GM19395 (cell line): Measurements from ENCODE around the gene CORO6.

Experiments
- ATAC-seq: cut with Tn5 transposase; IDR thresholded peaks from one replicate; pipeline ENCODE4 v1.9.1; 2021; ENCODE audit warnings: mild to moderate bottlenecking, moderate library complexity; ENCODE audit not compliant: unreplicated experiment

CORO6 gene

GRCh38 chr17:29633886-29634285 is 11.2 kb upstream of the CORO6 start:
- no peak for ATAC-seq

- no peak for ATAC-seq
These were observed 8.0 kb upstream of the CORO6 start for GRCh38 chr17:29630630-29631193.

- no peak for ATAC-seq
These were observed 7.1 kb upstream of the CORO6 start for GRCh38 chr17:29629839-29630238.

- no peak for ATAC-seq
These were observed 5.9 kb upstream of the CORO6 start for GRCh38 chr17:29628644-29629043.

GRCh38 chr17:29627951-29628350 is 5.2 kb upstream of the CORO6 start:
- no peak for ATAC-seq

GRCh38 chr17:29625037-29625750 is 2.5 kb upstream of the CORO6 start:
- no peak for ATAC-seq

- no peak for ATAC-seq
These were observed 1.9 kb upstream of the CORO6 start for GRCh38 chr17:29624586-29624985.

GRCh38 chr17:29623283-29623647 is 553 bp upstream of the CORO6 start:
- no peak for ATAC-seq

GRCh38 chr17:29621751-29622194 is 939 bp downstream of the CORO6 start:
- no peak for ATAC-seq

- ATAC-seq: no peak
These were observed 1.8 kb downstream of the CORO6 start for GRCh38 chr17:29620779-29621500.

- ATAC-seq: no peak
These were observed 2.4 kb downstream of the CORO6 start for GRCh38 chr17:29620271-29620670.

- no peak for ATAC-seq
These were observed 3.5 kb downstream of the CORO6 start for GRCh38 chr17:29619251-29619650.

GRCh38 chr17:29618272-29619065 is 4.2 kb downstream of the CORO6 start:
- no peak for ATAC-seq

- no peak for ATAC-seq
These were observed 5.0 kb downstream of the CORO6 start for GRCh38 chr17:29617481-29618271.

GRCh38 chr17:29617125-29617480 is 5.6 kb downstream of the CORO6 start:
- ATAC-seq: peak; percentile 50

GRCh38 chr17:29616300-29617048 is 6.2 kb downstream of the CORO6 start:
- ATAC-seq: no peak

GRCh38 chr17:29615492-29616299 is 7.0 kb downstream of the CORO6 start:
- ATAC-seq: no peak

GRCh38 chr17:29615048-29615385 is 7.7 kb downstream of the CORO6 start:
- ATAC-seq: no peak

- ATAC-seq: no peak
These were observed 8.2 kb downstream of the CORO6 start for GRCh38 chr17:29614349-29615047.
